GM21381 (cell line): ENCODE data around the gene NSMCE1.
A peak's percentile ranks its signal among the peaks of the same experiment; 100 is the strongest.

Source experiments
- ATAC-seq: cut with Tn5 transposase; IDR thresholded peaks from one replicate; pipeline ENCODE4 v1.9.1; 2021; ENCODE audit warnings: mild to moderate bottlenecking, moderate library complexity; ENCODE audit not compliant: unreplicated experiment

NSMCE1 gene, protein sequence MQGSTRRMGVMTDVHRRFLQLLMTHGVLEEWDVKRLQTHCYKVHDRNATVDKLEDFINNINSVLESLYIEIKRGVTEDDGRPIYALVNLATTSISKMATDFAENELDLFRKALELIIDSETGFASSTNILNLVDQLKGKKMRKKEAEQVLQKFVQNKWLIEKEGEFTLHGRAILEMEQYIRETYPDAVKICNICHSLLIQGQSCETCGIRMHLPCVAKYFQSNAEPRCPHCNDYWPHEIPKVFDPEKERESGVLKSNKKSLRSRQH

DNA sequence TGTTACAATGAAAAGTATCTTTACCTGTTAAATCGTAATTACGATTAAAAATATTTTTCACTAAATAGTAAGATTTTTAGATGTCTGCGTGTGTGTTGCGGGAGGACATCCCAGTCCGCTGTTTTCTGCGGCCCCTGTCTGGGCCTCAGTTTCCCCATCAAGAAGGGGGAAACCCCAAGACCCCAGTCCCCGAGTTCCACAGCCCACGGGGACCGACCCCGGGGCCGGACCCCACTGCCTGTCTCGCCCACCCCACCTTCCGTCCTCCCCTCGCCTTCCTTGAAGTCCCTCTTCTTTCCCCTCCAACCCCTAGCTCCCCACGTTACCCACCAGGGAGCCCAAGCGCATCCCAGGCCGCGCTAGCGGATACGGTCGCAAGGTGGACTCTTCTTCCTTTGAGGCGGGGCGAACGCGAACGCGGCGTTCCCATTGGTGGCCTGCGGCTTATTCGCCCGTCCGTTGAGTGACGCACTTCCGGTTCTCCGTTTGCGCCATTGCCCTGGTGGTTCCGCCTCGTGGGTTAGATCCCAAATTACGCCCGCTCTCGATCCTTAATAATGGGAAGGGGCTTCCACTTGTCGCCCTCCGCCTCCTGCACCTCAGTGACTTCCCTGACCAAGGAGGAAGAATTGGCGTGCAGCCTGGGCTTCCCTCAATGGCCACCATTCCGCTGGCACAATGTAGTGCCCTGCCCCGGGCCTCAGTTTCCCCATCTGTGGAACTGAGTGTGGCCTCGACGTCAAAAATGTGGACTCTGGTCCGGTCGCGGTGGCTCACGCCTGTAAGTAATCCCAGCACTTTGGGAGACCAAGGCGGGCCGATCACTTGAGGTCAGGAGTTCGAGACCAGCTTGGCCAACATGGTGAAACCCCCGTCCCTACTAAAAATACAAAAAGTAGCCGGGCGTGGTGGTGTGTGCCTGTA, at the start of gene NSMCE1:
TSS of gene NSMCE1 (minus strand) at position 397 of the 924 bp plus-strand sequence. CDS start 11,202 bp downstream, outside the sequence.
- ATAC-seq: peak; percentile 92

DNA sequence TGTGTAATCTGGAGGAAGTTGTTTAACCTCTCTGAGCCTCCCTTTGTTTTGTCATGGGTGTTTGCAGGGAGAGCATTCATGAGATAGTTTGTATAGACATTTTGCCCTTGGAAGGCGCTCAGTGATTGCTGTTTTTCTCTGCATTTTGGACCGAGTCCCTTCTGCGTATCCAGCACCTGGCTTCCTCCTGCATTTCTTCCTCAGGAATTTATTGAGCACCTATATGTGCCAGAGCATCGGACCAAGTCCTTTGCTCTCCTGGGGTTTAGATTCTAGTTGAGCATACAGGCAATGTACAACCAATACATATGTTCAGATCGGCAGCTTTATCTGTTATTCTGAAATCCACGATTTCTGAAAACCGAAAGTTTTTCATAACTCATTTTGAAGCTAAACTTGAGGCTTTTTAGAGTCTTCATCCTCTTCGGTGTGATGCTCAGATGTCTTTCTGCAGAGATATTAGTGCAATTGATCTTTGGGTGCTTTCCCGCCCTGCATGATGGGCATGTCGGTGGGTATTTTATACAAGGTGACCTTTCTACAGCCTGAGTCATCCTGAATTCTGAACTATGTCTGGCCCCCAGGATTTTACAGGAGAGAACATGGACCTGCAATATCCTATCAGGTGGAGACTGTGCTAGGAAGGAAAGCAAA, 49.3 kb upstream of the NSMCE1 start:
- no peak for ATAC-seq

GRCh38 chr16:27317320-27317719, 48.7 kb upstream of the NSMCE1 start:
- no peak for ATAC-seq

GRCh38 chr16:27316038-27316680, 47.6 kb upstream of the NSMCE1 start:
- no peak for ATAC-seq

- ATAC-seq: no peak
Measured at GRCh38 chr16:27315333-27316037, 46.9 kb upstream of the NSMCE1 start.

DNA sequence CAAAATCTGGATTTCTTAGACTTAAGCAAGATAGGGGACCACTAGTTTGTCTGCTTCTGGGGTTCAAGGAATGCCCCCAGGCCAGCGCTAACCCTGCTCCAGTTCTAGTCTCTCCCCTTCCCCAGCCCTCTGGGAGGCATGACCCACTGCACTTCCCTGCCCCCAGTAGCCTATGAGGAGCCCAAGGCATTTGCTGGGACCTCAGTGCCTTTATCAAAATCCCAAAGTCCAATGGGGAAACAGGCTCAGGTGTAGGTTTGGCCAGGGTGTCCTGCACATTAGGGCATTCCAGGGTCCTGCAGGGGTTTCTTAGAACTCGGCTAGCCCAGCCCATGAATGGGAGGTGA, 46.4 kb upstream of the NSMCE1 start:
- no peak for ATAC-seq

DNA sequence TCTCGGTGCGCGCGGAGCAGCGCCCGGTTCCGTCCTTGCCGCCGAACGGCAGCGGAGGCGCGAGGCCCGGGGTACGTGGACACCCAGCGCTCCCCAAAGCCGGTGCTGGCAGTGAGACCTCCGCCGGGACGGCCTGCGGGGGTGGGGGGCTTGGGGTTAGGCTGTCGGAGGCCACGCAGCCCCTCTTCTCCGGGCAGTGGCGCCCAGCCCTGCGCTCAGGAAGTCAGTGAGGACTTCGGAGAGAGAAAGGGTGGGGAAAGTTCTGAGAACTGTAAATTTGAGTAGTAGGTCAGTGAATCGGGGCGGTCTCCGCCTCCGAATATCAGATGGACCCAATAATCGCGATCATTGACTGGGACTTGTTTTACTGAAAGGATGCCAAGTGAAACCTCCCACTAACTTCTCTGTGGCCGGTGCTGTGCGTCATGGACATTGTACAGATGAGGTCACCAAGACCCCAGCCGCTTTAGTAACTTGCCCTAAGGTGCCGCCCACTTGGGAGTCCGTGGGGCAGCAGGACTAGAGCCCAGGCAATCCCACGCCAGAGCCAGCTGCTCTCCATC, 45.7 kb upstream of the NSMCE1 start:
- ATAC-seq: peak; percentile 21

- ATAC-seq: peak; percentile 58
Measured at GRCh38 chr16:27313422-27314160, 45.0 kb upstream of the NSMCE1 start, which contains the start of gene IL4R. TSS of gene IL4R (plus strand) at chr16:27313974. CDS start at chr16:27340204, 26,230 bp downstream.

DNA sequence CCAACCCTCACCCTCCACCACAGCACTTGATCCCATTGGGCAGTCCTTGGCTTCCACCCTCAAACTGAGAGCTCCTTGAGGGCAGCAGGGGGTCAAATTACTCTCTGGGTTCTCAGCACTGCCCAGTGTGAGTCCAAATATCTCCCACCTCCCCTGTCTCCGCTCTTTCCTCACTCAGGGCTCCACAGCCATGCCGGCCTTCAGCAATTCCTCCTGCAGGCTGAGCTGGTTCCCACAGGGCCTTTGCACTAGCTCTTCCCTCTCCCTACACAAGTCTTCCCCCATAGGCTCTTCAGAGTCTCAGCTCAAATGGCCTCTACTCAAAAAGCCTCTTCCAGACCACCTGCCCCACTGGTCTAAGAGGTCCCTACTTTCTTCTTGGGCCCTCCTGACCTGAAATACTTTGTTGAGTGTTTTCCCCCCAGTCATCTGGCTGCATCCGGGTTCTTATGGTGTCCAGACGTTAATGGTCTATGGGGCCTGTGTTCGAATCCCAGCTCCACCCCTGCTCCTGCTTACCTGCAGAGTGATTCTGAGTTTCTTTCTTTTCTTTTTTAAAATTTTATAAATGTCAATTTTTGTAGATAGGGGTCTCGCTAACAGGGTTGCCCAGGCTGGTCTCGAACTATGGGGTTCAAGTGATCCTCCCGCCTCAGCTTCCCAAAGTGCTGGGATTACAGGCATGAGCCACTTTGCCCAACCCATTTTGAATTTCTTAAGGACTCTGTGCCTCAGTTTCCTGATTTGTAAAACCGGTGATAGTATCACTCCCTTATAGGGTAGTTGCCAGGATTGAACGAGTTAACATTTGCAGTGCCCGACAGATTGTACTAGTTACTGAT, 44.2 kb upstream of the NSMCE1 start:
- ATAC-seq: no peak

- no peak for ATAC-seq
Measured at GRCh38 chr16:27311897-27312303, 43.3 kb upstream of the NSMCE1 start.

DNA sequence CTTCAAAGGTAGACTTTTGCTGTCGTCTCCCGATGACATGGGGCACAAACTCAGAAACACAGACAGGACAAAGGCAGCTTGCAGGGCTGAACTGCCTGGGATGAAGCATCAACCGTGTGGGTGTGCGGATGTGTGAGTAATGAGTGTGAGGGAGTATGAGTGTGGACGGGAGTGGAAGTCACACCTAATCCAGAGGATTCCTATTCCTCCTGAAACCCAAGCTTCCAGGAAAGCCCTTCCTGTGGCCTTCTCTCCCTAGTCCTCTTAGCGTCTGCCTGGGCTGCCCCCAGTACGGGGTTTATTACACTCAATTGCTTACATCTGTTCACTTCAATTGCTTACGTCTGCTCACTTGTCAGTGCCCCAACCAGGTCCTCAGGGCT, 42.9 kb upstream of the NSMCE1 start:
- no peak for ATAC-seq

DNA sequence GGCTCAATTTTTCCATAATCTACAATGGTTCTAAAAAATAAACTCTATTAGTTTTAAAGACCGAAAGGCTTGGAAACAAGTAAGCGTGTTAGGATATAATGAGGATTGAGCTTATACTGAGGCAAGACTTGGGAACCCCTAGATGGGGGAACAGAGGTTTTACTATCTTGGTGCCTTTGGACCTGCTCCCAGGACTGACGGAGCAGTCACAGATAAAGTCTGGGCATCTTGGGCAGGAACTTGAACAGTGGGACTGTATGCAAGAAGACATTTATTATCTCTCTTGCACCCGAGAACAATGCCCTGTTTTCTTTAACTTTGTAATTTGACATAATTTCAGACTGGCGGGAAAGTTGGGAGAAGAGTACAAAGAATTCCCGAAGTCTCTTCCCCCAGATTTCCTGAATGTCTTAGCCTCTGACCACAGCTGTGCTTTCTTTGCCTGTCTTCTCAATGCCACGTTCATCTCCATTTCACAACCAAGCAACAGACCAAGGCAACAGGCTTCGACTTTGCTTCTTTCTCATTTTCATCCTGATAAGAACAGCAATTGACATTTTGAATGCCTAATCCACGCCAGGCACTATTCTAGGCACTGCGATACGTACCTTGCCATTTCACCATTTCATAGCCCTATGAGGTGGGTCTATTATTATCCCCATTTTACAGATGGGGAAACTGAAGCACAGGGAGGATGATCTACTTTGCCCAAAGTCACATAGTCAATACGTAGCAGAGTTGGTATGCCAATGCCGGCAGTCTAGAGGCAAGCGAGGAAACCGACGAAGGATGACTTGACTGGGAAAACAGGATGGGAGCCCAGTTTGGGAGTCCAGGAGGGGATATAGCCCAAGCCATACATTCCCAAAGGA, 42.2 kb upstream of the NSMCE1 start:
- no peak for ATAC-seq

GRCh38 chr16:27308792-27309191, 40.2 kb upstream of the NSMCE1 start:
- ATAC-seq: no peak

DNA sequence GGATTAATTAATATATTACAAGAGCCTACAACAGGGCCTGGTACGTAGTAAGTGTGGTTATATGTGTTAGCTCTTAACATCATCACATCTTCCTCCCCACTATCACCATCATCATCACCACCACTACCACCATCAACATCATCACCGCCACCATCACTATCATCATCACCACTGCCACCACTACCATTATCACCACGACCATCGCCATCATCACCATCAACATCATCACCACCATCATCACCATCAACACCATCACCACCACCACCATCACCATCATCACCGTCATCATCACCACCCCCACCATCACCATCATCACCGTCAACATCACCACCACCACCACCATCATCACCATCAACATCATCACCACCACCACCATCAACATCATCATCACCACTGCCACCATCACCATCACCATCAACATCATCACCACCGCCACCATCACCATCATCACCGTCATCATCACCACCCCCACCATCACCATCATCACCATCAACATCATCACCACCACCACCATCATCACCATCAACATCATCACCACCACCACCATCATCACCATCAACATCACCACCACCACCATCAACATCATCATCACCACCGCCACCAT, 37.4 kb upstream of the NSMCE1 start:
- ATAC-seq: no peak

DNA sequence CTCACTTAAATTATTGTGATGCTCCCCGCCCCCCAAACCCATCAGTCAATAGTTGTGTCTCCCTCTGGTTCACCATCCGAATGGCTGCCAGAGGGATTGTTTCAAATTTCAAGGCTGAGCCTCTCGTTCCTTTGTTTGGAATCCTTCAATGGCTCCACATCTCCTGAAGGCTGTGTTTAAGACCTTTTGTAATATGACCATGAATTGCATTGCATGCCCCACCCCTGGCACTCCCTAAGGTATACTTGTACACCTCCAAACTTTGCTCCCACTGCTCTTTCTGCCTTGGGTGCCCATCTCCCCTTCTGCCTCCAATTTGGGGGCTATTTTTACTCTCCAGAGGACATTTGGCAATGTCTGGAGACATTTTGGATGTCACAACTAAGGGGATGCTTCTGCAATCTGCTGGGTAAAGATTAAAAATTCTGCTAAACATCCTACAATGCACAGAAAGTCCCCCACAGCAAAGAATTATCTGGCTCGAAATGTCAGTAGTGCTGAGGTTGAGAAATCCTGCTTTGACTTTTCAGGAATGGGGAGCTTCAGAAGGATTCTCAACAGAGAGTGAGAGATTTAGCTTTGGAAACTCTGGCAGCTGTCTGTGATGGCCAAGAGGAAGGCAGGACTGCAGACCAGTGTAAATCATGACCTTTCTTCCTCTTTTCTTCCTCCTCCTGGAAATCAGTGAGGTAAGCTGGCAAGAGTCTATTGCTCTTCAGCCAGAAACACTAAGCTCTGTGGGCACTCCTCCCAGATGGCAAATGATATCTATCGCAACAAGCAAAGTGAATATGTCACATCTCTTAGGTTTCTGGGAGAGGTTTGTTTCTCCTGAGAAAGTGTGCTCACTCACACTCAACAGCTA, 36.5 kb upstream of the NSMCE1 start:
- no peak for ATAC-seq

GRCh38 chr16:27304102-27304501, 35.5 kb upstream of the NSMCE1 start:
- no peak for ATAC-seq
